Left ventricle myocardium inferior (tissue), 1 donor: ENCODE measurements around the gene SCIMP. TPM values are rescaled to one million over a fixed set of nuclear protein-coding genes. Genes with fewer than 3 reads are reported as not detected.

Source experiments
- DNase-seq: peaks from one replicate; pipeline ENCODE4 v3.0.0-alpha.2; 2020
- H3K27ac ChIP-seq: fragments of 200-600 bp; replicated peaks from 2 replicates; pipeline ENCODE4 v1.8.0; 2021
- H3K27me3 ChIP-seq: fragments of 200-600 bp; 2 replicates; pipeline ENCODE4 v1.8.0; 2021; ENCODE audit warnings: low read depth
- H3K36me3 ChIP-seq: fragments of 200-600 bp; 2 replicates; pipeline ENCODE4 v1.8.0; 2021
- H3K4me1 ChIP-seq: fragments of 200-600 bp; 2 replicates; pipeline ENCODE4 v1.8.0; 2021
- H3K4me3 ChIP-seq: fragments of 200-600 bp; 2 replicates; pipeline ENCODE4 v1.8.0; 2021; ENCODE audit warnings: mild to moderate bottlenecking, moderate library complexity
- H3K9me3 ChIP-seq: fragments of 200-600 bp; replicated peaks from 2 replicates; pipeline ENCODE4 v1.8.0; 2021
- CTCF ChIP-seq: fragments of 200-600 bp; IDR thresholded peaks from 2 replicates; pipeline ENCODE4 v1.8.0; 2021; ENCODE audit warnings: antibody characterized with exemption, mild to moderate bottlenecking, borderline replicate concordance
- intact Hi-C: fragments of 100-400 bp; cut with micrococcal nuclease; formaldehyde crosslinking; loops from one replicate; pipeline ENCODE4 v1.11.0; 2022
- total RNA-seq: library from RNA; stranded (reverse); fragmentation: NEBNext Ultra II Directional; extraction: Animal tissue kit (Norgen Biotek cat#: 25700); gene quantifications from one replicate; pipeline ENCODE4 v1.2.1, GENCODE V29; 2021
- donor health status: DM: no; HTN: yes; CAD: no; lungs with severe emphysema.

SCIMP gene
- total RNA-seq, 1 donor from 2014 or later: 0.74 TPM

- no peak for DNase-seq
- TF ChIP-seq CTCF: no peak
- H3K36me3 ChIP-seq: no peaks in the 10 kb centered on the region
- H3K4me1 ChIP-seq: no peaks in the 10 kb centered on the region
- intact Hi-C loops: no loop called here
- no peak overlapping the region for H3K4me3 ChIP-seq
- H3K27ac ChIP-seq: no peak overlapping the region
- H3K27me3 ChIP-seq: no peaks in the 10 kb centered on the region
- no peaks in the 10 kb centered on the region for H3K9me3 ChIP-seq
Observed at GRCh38 chr17:5260542-5260941, 25.9 kb upstream of the SCIMP start.

DNA sequence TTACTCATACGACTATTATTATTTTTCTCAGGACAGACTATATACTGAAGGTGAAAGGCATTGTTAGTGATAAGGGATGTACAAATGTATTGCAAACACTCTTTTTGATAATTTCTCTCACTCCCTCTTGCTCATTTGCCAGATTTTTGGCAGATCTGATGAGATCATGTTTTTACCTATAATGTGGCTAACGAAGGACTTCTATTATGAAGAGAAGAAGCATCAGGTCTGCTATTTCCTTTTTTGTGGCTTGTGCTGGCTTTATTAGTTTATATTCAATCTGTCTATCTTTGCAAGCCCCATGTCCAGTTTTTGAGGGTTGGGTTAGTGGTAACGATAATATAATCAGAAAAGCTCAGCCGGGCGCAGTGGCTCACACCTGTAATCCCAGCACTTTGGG is 22.5 kb upstream of the SCIMP start:
- no peak overlapping the region for H3K27ac ChIP-seq
- H3K4me3 ChIP-seq: no peak overlapping the region
- no peak for DNase-seq
- no peaks in the 10 kb centered on the region for H3K9me3 ChIP-seq
- intact Hi-C loops: no loop called here
- no peaks in the 10 kb centered on the region for H3K36me3 ChIP-seq
- no peaks in the 10 kb centered on the region for H3K27me3 ChIP-seq
- no peak for TF ChIP-seq CTCF
- H3K4me1 ChIP-seq: no peaks in the 10 kb centered on the region

GRCh38 chr17:5254903-5255521 is 20.4 kb upstream of the SCIMP start:
- no peak for DNase-seq
- H3K36me3 ChIP-seq: no peaks in the 10 kb centered on the region
- no peak overlapping the region for H3K4me3 ChIP-seq
- TF ChIP-seq CTCF: no peak
- H3K9me3 ChIP-seq: no peaks in the 10 kb centered on the region
- intact Hi-C loops: no loop called here
- H3K27me3 ChIP-seq: no peaks in the 10 kb centered on the region
- H3K27ac ChIP-seq: no peak overlapping the region
- no peaks in the 10 kb centered on the region for H3K4me1 ChIP-seq

DNA sequence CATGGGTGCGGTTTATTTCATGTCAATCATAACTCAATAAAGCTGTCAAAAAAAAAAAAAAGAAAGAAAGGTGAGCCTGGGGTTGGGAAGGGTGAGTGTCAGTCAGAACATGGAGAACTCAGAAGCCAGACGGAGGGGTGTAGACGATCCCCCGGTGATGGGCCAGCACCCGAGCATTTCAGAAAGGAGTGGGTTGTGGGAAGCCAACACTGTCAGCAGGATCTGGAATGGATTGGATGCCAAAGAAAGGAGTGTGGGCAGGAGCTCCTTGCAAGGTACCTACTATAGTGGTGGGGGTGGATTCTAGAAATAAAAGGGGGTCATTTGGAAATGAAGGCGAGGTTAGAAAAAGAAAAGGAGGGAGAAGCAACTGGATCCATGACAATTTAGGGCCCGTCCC is 19.8 kb upstream of the SCIMP start:
- no peaks in the 10 kb centered on the region for H3K27me3 ChIP-seq
- no peak overlapping the region for H3K4me3 ChIP-seq
- intact Hi-C loops: no loop called here
- no peaks in the 10 kb centered on the region for H3K36me3 ChIP-seq
- H3K4me1 ChIP-seq: no peaks in the 10 kb centered on the region
- no peak for TF ChIP-seq CTCF
- no peak for DNase-seq
- H3K27ac ChIP-seq: no peak overlapping the region
- H3K9me3 ChIP-seq: no peaks in the 10 kb centered on the region

DNA sequence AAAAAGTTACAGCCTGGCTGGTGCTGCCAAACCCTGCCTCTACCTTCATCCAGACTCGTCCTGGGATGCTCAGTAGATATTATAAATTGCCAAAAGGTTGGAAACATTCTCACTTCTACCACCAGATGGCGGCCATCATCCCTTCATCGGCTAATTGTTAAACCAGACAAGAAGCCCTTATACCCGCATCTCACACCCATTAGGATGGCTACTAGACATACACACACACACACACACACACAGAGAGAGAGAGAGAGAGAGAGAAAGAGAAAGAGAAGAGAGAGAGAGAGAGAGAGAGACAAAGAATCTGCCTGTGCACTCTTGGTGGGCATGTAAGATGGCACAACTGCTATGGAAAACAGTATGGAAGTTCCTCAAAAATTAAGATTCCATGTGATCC is 15.0 kb upstream of the SCIMP start:
- TF ChIP-seq CTCF: peak; percentile 72
- intact Hi-C loops: no loop called here
- no peak overlapping the region for H3K27ac ChIP-seq
- no peak for DNase-seq
- no peaks in the 10 kb centered on the region for H3K9me3 ChIP-seq
- H3K27me3 ChIP-seq: no peaks in the 10 kb centered on the region
- H3K4me3 ChIP-seq: no peak overlapping the region
- no peaks in the 10 kb centered on the region for H3K4me1 ChIP-seq
- H3K36me3 ChIP-seq: no peaks in the 10 kb centered on the region
